HepG2 (cell line): ENCODE results near the gene KNG1. TPM values are rescaled to one million over a fixed set of nuclear protein-coding genes. Genes with fewer than 3 reads are reported as not detected.
A peak's percentile ranks its signal among the peaks of the same experiment; 100 is the strongest.

Source experiments
- ATAC-seq: fragments of 200-7000 bp; cut with Tn5 transposase; 3 replicates; pipeline ENCODE4 v1.9.1; 2020; ENCODE audit warnings: mild to moderate bottlenecking, moderate library complexity
- BruUV-seq: library from RNA; stranded (reverse); fragments of 400-500 nt; replicated peaks from 2 replicates; lab custom pipeline; 2021; lab: Mats Ljungman, UMichigan
- CTCF ChIA-PET: fragments of 300-600 bp; formaldehyde crosslinking; extraction: SDS; loops from one replicate; lab custom pipeline; 2021; ENCODE audit warnings: low total read pairs, inconsistent platforms, low intra/inter-chr PET ratio; lab: Yijun Ruan, JAX
- POLR2A ChIA-PET: fragments of 350-600 bp; sonication (Branson Sonifier 250); formaldehyde crosslinking; loops from one replicate; lab custom pipeline; 2020; ENCODE audit warnings: antibody characterized with exemption, inconsistent platforms; lab: Yijun Ruan, JAX
- DNase-seq: peaks from one replicate; pipeline ENCODE4 v3.0.0-alpha.2; 2015; ENCODE audit warnings: low spot score
- FAIRE-seq: peaks from 3 replicates; lab custom pipeline; 2011; peaks lifted over from hg19 to GRCh38; lab: Jason Lieb, UNC
- H2AFZ ChIP-seq: one replicate; pipeline ENCODE4 v1.6.1; 2011; ENCODE audit warnings: low read length, inconsistent platforms
- H3K27ac ChIP-seq: fragments of 300-600 bp; 3 replicates; pipeline ENCODE4 v1.8.0; 2011; ENCODE audit warnings: mixed run types, mild to moderate bottlenecking, mixed read lengths, low read length, inconsistent platforms; ENCODE audit not compliant: insufficient read depth; ENCODE audit errors: extremely low read length
- H3K27me3 ChIP-seq, 2 experiments: fragments of 200-600 bp in 1 of 2; 2 replicates in 1 of 2; 3 replicates in 1 of 2; pipeline versions ENCODE4 v1.6.0 to v1.8.0; 2011; ENCODE audit warnings: low read length in 2 of 2, mild to moderate bottlenecking in 2 of 2, moderate library complexity in 2 of 2, inconsistent platforms in 1 of 2; ENCODE audit not compliant: insufficient read depth in 2 of 2, control insufficient read depth in 1 of 2
- H3K36me3 ChIP-seq, 2 experiments: fragments of 200-600 bp in 1 of 2; replicated peaks in 1 of 2; 2 replicates in 1 of 2; 3 replicates in 1 of 2; pipeline versions ENCODE4 v1.5.1 to v1.8.0; 2011; ENCODE audit warnings: low read length in 2 of 2, inconsistent platforms in 1 of 2; ENCODE audit not compliant: insufficient read depth in 2 of 2, control insufficient read depth in 1 of 2
- H3K4me1 ChIP-seq: 2 replicates; pipeline ENCODE4 v1.5.1; 2012; ENCODE audit warnings: low read length, inconsistent platforms; ENCODE audit not compliant: insufficient read depth
- H3K4me2 ChIP-seq: 2 replicates; pipeline ENCODE4 v1.6.0; 2011; ENCODE audit warnings: low read depth, low read length, inconsistent platforms
- H3K4me3 ChIP-seq, 3 experiments: fragments of 200-600 bp in 1 of 3; sonication (generic), shearing (Covaris generic) in 1 of 3; replicated peaks in 1 of 3; 2 replicates each; pipeline ENCODE4 v1.5.1; 2011 to 2016; ENCODE audit warnings: low read length in 3 of 3, inconsistent platforms in 2 of 3, low read depth in 2 of 3, mild to moderate bottlenecking in 2 of 3, control low read depth in 1 of 3, mixed read lengths in 1 of 3; ENCODE audit not compliant: insufficient read depth in 1 of 3
- H3K79me2 ChIP-seq: one replicate; pipeline ENCODE4 v1.6.1; 2011; ENCODE audit warnings: low read length, inconsistent platforms; ENCODE audit not compliant: insufficient read depth
- H3K9ac ChIP-seq: 2 replicates; pipeline ENCODE4 v1.6.0; 2011; ENCODE audit warnings: mild to moderate bottlenecking, low read depth, low read length, inconsistent platforms; ENCODE audit not compliant: insufficient read depth
- H3K9me3 ChIP-seq: 2 replicates; pipeline ENCODE4 v1.5.1; 2012; ENCODE audit warnings: mild to moderate bottlenecking, low read length
- H4K20me1 ChIP-seq: 2 replicates; pipeline ENCODE4 v1.6.0; 2011; ENCODE audit warnings: inconsistent platforms, mild to moderate bottlenecking, low read length, moderate library complexity; ENCODE audit not compliant: insufficient read depth
- CTCF ChIP-seq: sonication (generic); formaldehyde crosslinking; IDR thresholded peaks from 2 replicates; pipeline ENCODE4 v1.5.0; 2020; ENCODE audit warnings: mild to moderate bottlenecking, missing genetic modification reagents, moderate library complexity
- RAD21 ChIP-seq: fragments of 450-650 bp; formaldehyde crosslinking; IDR thresholded peaks from 2 replicates; pipeline ENCODE4 v1.5.0; 2020; ENCODE audit warnings: mild to moderate bottlenecking
- SMC3 ChIP-seq: IDR thresholded peaks from 2 replicates; pipeline ENCODE4 v1.6.1; 2011; ENCODE audit warnings: low read length, improper control_type of control experiment
- STAG1 ChIP-seq: sonication (generic); formaldehyde crosslinking; IDR thresholded peaks from 2 replicates; pipeline ENCODE4 v1.4.0; 2020; ENCODE audit warnings: missing genetic modification reagents
- ZFP41 ChIP-seq: sonication (generic); formaldehyde crosslinking; IDR thresholded peaks from 2 replicates; pipeline ENCODE4 v1.4.0; 2020; ENCODE audit warnings: mild to moderate bottlenecking, missing genetic modification reagents, borderline replicate concordance
- ZNF652 ChIP-seq: IDR thresholded peaks from 2 replicates; pipeline ENCODE4 v1.6.1; 2016; ENCODE audit warnings: low read depth, borderline replicate concordance
- WGBS: methylation state at CpG from one replicate; pipeline ENCODE4 v1.1.6; 2017; ENCODE audit warnings: low lambda C conversion rate; 5-methylcytosine and 5-hydroxymethylcytosine counted together
- in situ Hi-C: cut with HindIII; loops from 2 replicates; pipeline ENCODE4 v1.10.0; 2017; ENCODE audit warnings: low pct_unique_long_range_greater_than_20kb; ENCODE audit not compliant: extremely low pct_ligation_motif_present
- intact Hi-C: fragments of 100-400 bp; cut with micrococcal nuclease; formaldehyde crosslinking; loops from one replicate; pipeline ENCODE4 v1.10.0; 2022; ENCODE audit not compliant: unreplicated experiment
- polyA plus RNA-seq, 8 experiments: library from polyadenylated mRNA; depleted of rRNA in 3 of 8; stranded (reverse) in 7 of 8; unstranded in 1 of 8; fragments of >200 nt; fragmentation: Illumina TruSeq in 4 of 8; extraction: Trizol in 4 of 8; gene quantifications; 2 replicates each; pipeline versions ENCODE4 v1.2.1 to v1.2.3, GENCODE V29; 2011 to 2016; ENCODE audit warnings: low read depth in 4 of 8, missing spikeins in 1 of 8, mixed read lengths in 1 of 8; ENCODE audit not compliant: insufficient read depth in 1 of 8
- total RNA-seq, 5 experiments: library from RNA; depleted of rRNA; stranded (reverse); fragments of >200 nt; fragmentation: Illumina TruSeq; extraction: Trizol; gene quantifications; 2 replicates each; pipeline ENCODE4 v1.2.3, GENCODE V29; 2016; ENCODE audit warnings: low read depth in 1 of 5
- TF ChIP-seq, protein P1 (sequence below): sonication (generic); formaldehyde crosslinking; IDR thresholded peaks from 2 replicates; pipeline ENCODE4; 2020; ENCODE audit warnings: missing genetic modification reagents, mild to moderate bottlenecking, borderline replicate concordance

Gene KNG1
- total and polyA plus RNA-seq, 2 of the 13 experiments (the other 11 are each of a cell fraction or from before 2014, with no cell fraction given): 6.5 to 7.0 TPM

- Histone ChIP-seq H3K4me3 (no peak overlapping the region), H3K27me3 (no peaks in the 10 kb centered on the region), H3K9ac (no peak overlapping the region)
- POLR2A ChIA-PET: interaction anchor here (0.7 to 1.5 kb wide), 2 partner anchors 61 to 76 kb away, joined by 3 read pairs; partner anchors contain the start of gene EIF4A2
- peak; percentile 18 for DNase-seq
- CTCF ChIA-PET: no interaction called here
- in situ Hi-C loops: no loop called here
- 82% methylated on average over 4 of the region's 7 CpGs for WGBS
- TF ChIP-seq STAG1 (CRISPR knock-in tag) (peak; percentile 65), RAD21 (CRISPR knock-in tag) (peak; percentile 48; the same call in 1 of the 2 replicates), ZFP41 (CRISPR knock-in tag) (no peak), SMC3 (0 out of 2 replicates have a peak, but pooled peaks have one; percentile 36), CTCF (CRISPR knock-in tag) (peak; percentile 57), ZNF652 (peak; percentile 93)
- TF ChIP-seq, protein P1, sequence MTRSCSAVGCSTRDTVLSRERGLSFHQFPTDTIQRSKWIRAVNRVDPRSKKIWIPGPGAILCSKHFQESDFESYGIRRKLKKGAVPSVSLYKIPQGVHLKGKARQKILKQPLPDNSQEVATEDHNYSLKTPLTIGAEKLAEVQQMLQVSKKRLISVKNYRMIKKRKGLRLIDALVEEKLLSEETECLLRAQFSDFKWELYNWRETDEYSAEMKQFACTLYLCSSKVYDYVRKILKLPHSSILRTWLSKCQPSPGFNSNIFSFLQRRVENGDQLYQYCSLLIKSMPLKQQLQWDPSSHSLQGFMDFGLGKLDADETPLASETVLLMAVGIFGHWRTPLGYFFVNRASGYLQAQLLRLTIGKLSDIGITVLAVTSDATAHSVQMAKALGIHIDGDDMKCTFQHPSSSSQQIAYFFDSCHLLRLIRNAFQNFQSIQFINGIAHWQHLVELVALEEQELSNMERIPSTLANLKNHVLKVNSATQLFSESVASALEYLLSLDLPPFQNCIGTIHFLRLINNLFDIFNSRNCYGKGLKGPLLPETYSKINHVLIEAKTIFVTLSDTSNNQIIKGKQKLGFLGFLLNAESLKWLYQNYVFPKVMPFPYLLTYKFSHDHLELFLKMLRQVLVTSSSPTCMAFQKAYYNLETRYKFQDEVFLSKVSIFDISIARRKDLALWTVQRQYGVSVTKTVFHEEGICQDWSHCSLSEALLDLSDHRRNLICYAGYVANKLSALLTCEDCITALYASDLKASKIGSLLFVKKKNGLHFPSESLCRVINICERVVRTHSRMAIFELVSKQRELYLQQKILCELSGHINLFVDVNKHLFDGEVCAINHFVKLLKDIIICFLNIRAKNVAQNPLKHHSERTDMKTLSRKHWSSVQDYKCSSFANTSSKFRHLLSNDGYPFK: no peak
- TF ChIP-seq, all 625 proteins: peak for 5
- Histone ChIP-seq H3K27ac (no peak overlapping the region), H3K4me1 (peaks cover 19% of the 10 kb centered on the region), H2AFZ (no peak overlapping the region), H3K36me3 (no peaks in the 10 kb centered on the region), H3K79me2 (no peaks in the 10 kb centered on the region), H3K4me2 (no peak overlapping the region), H3K9me3 (no peaks in the 10 kb centered on the region), H4K20me1 (no peaks in the 10 kb centered on the region)
- intact Hi-C loops: no loop called here
- FAIRE-seq (peak; percentile 46), ATAC-seq (peak; percentile 86)
- BruUV-seq: no TSS peak
Measured at GRCh38 chr3:186722457-186722856, 5.3 kb downstream of the KNG1 start.
